Mesendoderm (in vitro differentiated cells): ENCODE data around the gene COL25A1.

Experiments
- DNase-seq: peaks from one replicate; pipeline ENCODE4 v3.0.0; 2013
- H2AK5ac ChIP-seq: 2 replicates; pipeline ENCODE4 v1.6.1; 2013; ENCODE audit warnings: low read length, inconsistent platforms
- H2BK120ac ChIP-seq: 2 replicates; pipeline ENCODE4 v1.6.1; 2013; ENCODE audit warnings: low read depth, mild to moderate bottlenecking, low read length, moderate library complexity, mixed read lengths
- H2BK15ac ChIP-seq: replicated peaks from 2 replicates; pipeline ENCODE4 v1.6.1; 2013; ENCODE audit warnings: low read depth, mild to moderate bottlenecking, moderate library complexity
- H2BK5ac ChIP-seq: 2 replicates; pipeline ENCODE4 v1.6.1; 2013; ENCODE audit warnings: low read length, inconsistent platforms
- H3K18ac ChIP-seq: 2 replicates; pipeline ENCODE4 v1.6.1; 2013; ENCODE audit warnings: mild to moderate bottlenecking, low read length, mixed read lengths
- H3K23ac ChIP-seq: one replicate; pipeline ENCODE4 v1.6.1; 2013; ENCODE audit warnings: low read length
- H3K27ac ChIP-seq: 2 replicates; pipeline ENCODE4 v1.5.1; 2013; ENCODE audit warnings: low read depth, mild to moderate bottlenecking, inconsistent platforms, low read length, moderate library complexity
- H3K27me3 ChIP-seq: 2 replicates; pipeline ENCODE4 v1.6.1; 2013; ENCODE audit warnings: low read length, control low read depth, mild to moderate bottlenecking, inconsistent platforms; ENCODE audit not compliant: insufficient read depth, poor library complexity
- H3K36me3 ChIP-seq: 2 replicates; pipeline ENCODE4 v1.6.1; 2013; ENCODE audit warnings: low read length, inconsistent platforms; ENCODE audit not compliant: control insufficient read depth, insufficient read depth
- H3K4ac ChIP-seq: one replicate; pipeline ENCODE4 v1.6.1; 2013; ENCODE audit warnings: low read depth, mild to moderate bottlenecking, low read length, moderate library complexity
- H3K4me1 ChIP-seq: 2 replicates; pipeline ENCODE4 v1.6.1; 2013; ENCODE audit warnings: low read depth, low read length, inconsistent platforms; ENCODE audit not compliant: control insufficient read depth
- H3K4me2 ChIP-seq: 2 replicates; pipeline ENCODE4 v1.6.1; 2013; ENCODE audit warnings: low read length
- H3K4me3 ChIP-seq: 2 replicates; pipeline ENCODE4 v1.5.1; 2013; ENCODE audit warnings: mild to moderate bottlenecking, low read length
- H3K56ac ChIP-seq: one replicate; pipeline ENCODE4 v1.6.1; 2013; ENCODE audit warnings: low read length
- H3K79me1 ChIP-seq: 2 replicates; pipeline ENCODE4 v1.6.1; 2013; ENCODE audit warnings: low read length, inconsistent platforms
- H3K79me2 ChIP-seq: 2 replicates; pipeline ENCODE4 v1.6.1; 2013; ENCODE audit warnings: mild to moderate bottlenecking, low read length; ENCODE audit not compliant: control insufficient read depth, insufficient read depth
- H3K9ac ChIP-seq: 2 replicates; pipeline ENCODE4 v1.6.1; 2013; ENCODE audit warnings: low read length, inconsistent platforms
- H4K5ac ChIP-seq: one replicate; pipeline ENCODE4 v1.6.1; 2013; ENCODE audit warnings: low read length
- H4K8ac ChIP-seq: one replicate; pipeline ENCODE4 v1.6.1; 2013; ENCODE audit warnings: low read depth, mild to moderate bottlenecking, control low read depth, low read length, moderate library complexity
- WGBS: extraction: QIAGEN DNeasy Blood & Tissue Kit; methylation state at CpG from one replicate; pipeline ENCODE4 v1.1.7; 2013; ENCODE audit warnings: low lambda C conversion rate, missing lambda C conversion rate; ENCODE audit not compliant: insufficient coverage; ENCODE audit errors: extremely low coverage; 5-methylcytosine and 5-hydroxymethylcytosine counted together

COL25A1 gene

GRCh38 chr4:109053257-109053656, 249.2 kb downstream of the COL25A1 start:
- Histone ChIP-seq H3K4me1 (no peaks in the 10 kb centered on the region), H3K79me2 (no peaks in the 10 kb centered on the region), H3K27ac (no peak overlapping the region), H3K56ac (no peak overlapping the region), H3K36me3 (no peaks in the 10 kb centered on the region), H3K4ac (no peak overlapping the region), H3K4me2 (no peak overlapping the region), H3K27me3 (no peaks in the 10 kb centered on the region), H3K4me3 (no peak overlapping the region), H2BK5ac (no peak overlapping the region), H4K5ac (no peak overlapping the region), H2BK15ac (no peak overlapping the region), H3K79me1 (no peaks in the 10 kb centered on the region), H3K23ac (no peak overlapping the region), H3K18ac (no peak overlapping the region), H4K8ac (no peak overlapping the region), H2AK5ac (no peak overlapping the region), H2BK120ac (no peak overlapping the region), H3K9ac (no peak overlapping the region)
- no CpG with 5 or more reads among the region's 5 CpGs for WGBS
- DNase-seq, result no peak

- H3K27ac ChIP-seq, result no peak overlapping the region
These were observed 249.6 kb downstream of the COL25A1 start for GRCh38 chr4:109052821-109053220.

GRCh38 chr4:109051054-109051453, 251.4 kb downstream of the COL25A1 start:
- H3K36me3 ChIP-seq, result no peaks in the 10 kb centered on the region
- no CpG with 5 or more reads among the region's 2 CpGs for WGBS
- H4K8ac ChIP-seq, result no peak overlapping the region
- DNase-seq, result no peak
- H3K4ac ChIP-seq, result no peak overlapping the region
- no peak overlapping the region for H3K9ac ChIP-seq
- H3K4me3 ChIP-seq, result no peak overlapping the region
- H2BK15ac ChIP-seq, result no peak overlapping the region
- no peak overlapping the region for H3K18ac ChIP-seq
- H2AK5ac ChIP-seq, result no peak overlapping the region
- H3K23ac ChIP-seq, result no peak overlapping the region
- no peak overlapping the region for H3K4me2 ChIP-seq
- H3K56ac ChIP-seq, result no peak overlapping the region
- H3K4me1 ChIP-seq, result no peaks in the 10 kb centered on the region
- no peaks in the 10 kb centered on the region for H3K79me2 ChIP-seq
- H3K27ac ChIP-seq, result no peak overlapping the region
- H2BK5ac ChIP-seq, result no peak overlapping the region
- no peak overlapping the region for H4K5ac ChIP-seq
- H3K27me3 ChIP-seq, result no peaks in the 10 kb centered on the region
- H3K79me1 ChIP-seq, result no peaks in the 10 kb centered on the region
- H2BK120ac ChIP-seq, result no peak overlapping the region

More at GRCh38 chr4:109052821-109053220, 249.6 kb downstream of the COL25A1 start:
- H3K23ac ChIP-seq, result no peak overlapping the region
- no peaks in the 10 kb centered on the region for H3K36me3 ChIP-seq
- no CpG with 5 or more reads among the region's 1 CpG for WGBS
- no peak overlapping the region for H3K18ac ChIP-seq
- H3K27me3 ChIP-seq, result no peaks in the 10 kb centered on the region
- H3K4me2 ChIP-seq, result no peak overlapping the region
- no peak overlapping the region for H3K4me3 ChIP-seq
- H4K5ac ChIP-seq, result no peak overlapping the region
- no peak overlapping the region for H4K8ac ChIP-seq
- no peaks in the 10 kb centered on the region for H3K79me1 ChIP-seq
- H2BK5ac ChIP-seq, result no peak overlapping the region
- no peak overlapping the region for H3K56ac ChIP-seq
- H3K4ac ChIP-seq, result no peak overlapping the region
- DNase-seq, result no peak
- H2AK5ac ChIP-seq, result no peak overlapping the region
- H2BK15ac ChIP-seq, result no peak overlapping the region
- H2BK120ac ChIP-seq, result no peak overlapping the region
- no peaks in the 10 kb centered on the region for H3K4me1 ChIP-seq
- H3K9ac ChIP-seq, result no peak overlapping the region
- no peaks in the 10 kb centered on the region for H3K79me2 ChIP-seq

- WGBS, result no CpG with 5 or more reads among the region's 3 CpGs
- Histone ChIP-seq H2AK5ac (no peak overlapping the region), H3K27me3 (no peaks in the 10 kb centered on the region), H4K8ac (no peak overlapping the region), H2BK120ac (no peak overlapping the region), H3K27ac (no peak overlapping the region), H3K9ac (no peak overlapping the region), H3K4me3 (no peak overlapping the region), H2BK15ac (no peak overlapping the region), H3K56ac (no peak overlapping the region), H3K4me2 (no peak overlapping the region), H3K23ac (no peak overlapping the region), H3K36me3 (no peaks in the 10 kb centered on the region), H3K4me1 (no peaks in the 10 kb centered on the region), H3K4ac (no peak overlapping the region), H4K5ac (no peak overlapping the region), H3K18ac (no peak overlapping the region), H3K79me1 (no peaks in the 10 kb centered on the region), H2BK5ac (no peak overlapping the region), H3K79me2 (no peaks in the 10 kb centered on the region)
- DNase-seq, result no peak
These were observed 252.5 kb downstream of the COL25A1 start for GRCh38 chr4:109049926-109050325.

GRCh38 chr4:109046471-109047201, 255.8 kb downstream of the COL25A1 start:
- H2BK120ac ChIP-seq, result no peak overlapping the region
- DNase-seq, result no peak
- no peaks in the 10 kb centered on the region for H3K4me1 ChIP-seq
- H3K56ac ChIP-seq, result no peak overlapping the region
- H3K23ac ChIP-seq, result no peak overlapping the region
- H3K79me1 ChIP-seq, result no peaks in the 10 kb centered on the region
- no peak overlapping the region for H2BK15ac ChIP-seq
- H3K27me3 ChIP-seq, result no peaks in the 10 kb centered on the region
- no peak overlapping the region for H2AK5ac ChIP-seq
- no peak overlapping the region for H3K27ac ChIP-seq
- H3K4me2 ChIP-seq, result no peak overlapping the region
- no peak overlapping the region for H2BK5ac ChIP-seq
- no peak overlapping the region for H4K5ac ChIP-seq
- no peaks in the 10 kb centered on the region for H3K36me3 ChIP-seq
- H3K18ac ChIP-seq, result no peak overlapping the region
- H3K4ac ChIP-seq, result no peak overlapping the region
- no peak overlapping the region for H3K4me3 ChIP-seq
- no peak overlapping the region for H4K8ac ChIP-seq
- no peak overlapping the region for H3K9ac ChIP-seq
- H3K79me2 ChIP-seq, result no peaks in the 10 kb centered on the region
- WGBS, result no CpG with 5 or more reads among the region's 7 CpGs

- no peak overlapping the region for H2BK120ac ChIP-seq
- WGBS, result no CpG with 5 or more reads among the region's 3 CpGs
- H3K4ac ChIP-seq, result no peak overlapping the region
- H3K27ac ChIP-seq, result no peak overlapping the region
- no peak overlapping the region for H2BK5ac ChIP-seq
- no peak overlapping the region for H3K9ac ChIP-seq
- H3K79me1 ChIP-seq, result no peaks in the 10 kb centered on the region
- H3K18ac ChIP-seq, result no peak overlapping the region
- no peak overlapping the region for H3K4me3 ChIP-seq
- H3K56ac ChIP-seq, result no peak overlapping the region
- no peaks in the 10 kb centered on the region for H3K79me2 ChIP-seq
- H4K5ac ChIP-seq, result no peak overlapping the region
- no peak overlapping the region for H3K23ac ChIP-seq
- no peak overlapping the region for H2BK15ac ChIP-seq
- no peaks in the 10 kb centered on the region for H3K4me1 ChIP-seq
- DNase-seq, result no peak
- no peak overlapping the region for H3K4me2 ChIP-seq
- no peaks in the 10 kb centered on the region for H3K36me3 ChIP-seq
- no peak overlapping the region for H4K8ac ChIP-seq
- no peak overlapping the region for H2AK5ac ChIP-seq
- H3K27me3 ChIP-seq, result no peaks in the 10 kb centered on the region
These were observed 258.0 kb downstream of the COL25A1 start for GRCh38 chr4:109044431-109044830.
